A549 (cell line): ENCODE results near the gene SH3TC2. TPM values are rescaled to one million over a fixed set of nuclear protein-coding genes. Genes with fewer than 3 reads are reported as not detected.

ENCODE experiments used
- ATAC-seq, 2 experiments: fragments of 200-7000 bp in 1 of 2; fragments of >200 bp in 1 of 2; cut with Nextera tagmentation in 1 of 2; cut with Tn5 transposase in 1 of 2; 3 replicates each; pipeline versions ENCODE4 v1.8.0 to v1.9.1; 2018 to 2020; ENCODE audit warnings: mild to moderate bottlenecking in 1 of 2, moderate library complexity in 1 of 2
- CTCF ChIA-PET: fragments of 300-600 bp; sonication (Branson Sonifier 250); formaldehyde crosslinking; extraction: SDS; loops from one replicate; lab custom pipeline; 2021; ENCODE audit warnings: antibody characterized with exemption, inconsistent platforms; lab: Yijun Ruan, JAX
- POLR2A ChIA-PET: fragments of 350-600 bp; formaldehyde crosslinking; extraction: SDS; loops from one replicate; lab custom pipeline; 2021; ENCODE audit warnings: antibody characterized with exemption, inconsistent platforms; lab: Yijun Ruan, JAX
- DNase-seq, 2 experiments: peaks; one replicate each; pipeline versions ENCODE4 v3.0.0 to v3.0.0-alpha.2; 2011 to 2016; ENCODE audit warnings: low read depth in 1 of 2, low spot score in 1 of 2
- FAIRE-seq: peaks from 2 replicates; lab custom pipeline; 2011; peaks lifted over from hg19 to GRCh38; lab: Jason Lieb, UNC
- H3K27ac ChIP-seq, 2 experiments: fragments of >200 bp; sonication (Bioruptor Twin); formaldehyde crosslinking; 3 replicates each; pipeline ENCODE4 v1.5.1; 2016 to 2017
- H3K4me1 ChIP-seq: fragments of >200 bp; sonication (Bioruptor Twin); formaldehyde crosslinking; 3 replicates; pipeline ENCODE4 v1.6.1; 2016
- H3K4me2 ChIP-seq: fragments of >200 bp; sonication (Bioruptor Twin); formaldehyde crosslinking; 3 replicates; pipeline ENCODE4 v1.6.1; 2016
- H3K4me3 ChIP-seq: fragments of >200 bp; sonication (Bioruptor Twin); formaldehyde crosslinking; 3 replicates; pipeline ENCODE4 v1.5.1; 2016
- H3K9me3 ChIP-seq: fragments of >200 bp; sonication (Bioruptor Twin); formaldehyde crosslinking; 3 replicates; pipeline ENCODE4 v1.6.1; 2016
- ESRRA ChIP-seq: fragments of 150-350 bp; IDR thresholded peaks from 2 replicates; pipeline ENCODE4 v1.6.1; 2014; ENCODE audit warnings: mild to moderate bottlenecking, low read length, borderline replicate concordance
- FOSB ChIP-seq: fragments of 250-450 bp; sonication (Bioruptor Pico); IDR thresholded peaks from 2 replicates; pipeline ENCODE4 v1.5.0; 2020; ENCODE audit warnings: mild to moderate bottlenecking, moderate library complexity
- FOXS1 ChIP-seq: fragments of 250-450 bp; sonication (Bioruptor Pico); IDR thresholded peaks from 2 replicates; pipeline ENCODE4 v1.5.0; 2020; ENCODE audit warnings: mild to moderate bottlenecking, moderate library complexity
- HEYL ChIP-seq: fragments of 250-450 bp; sonication (Bioruptor Pico); IDR thresholded peaks from 2 replicates; pipeline ENCODE4 v1.8.0; 2021; ENCODE audit warnings: mild to moderate bottlenecking, moderate library complexity
- HOXA7 ChIP-seq: fragments of 250-450 bp; sonication (Bioruptor Pico); IDR thresholded peaks from 2 replicates; pipeline ENCODE4 v1.5.0; 2020; ENCODE audit warnings: mild to moderate bottlenecking, moderate library complexity
- KDM5A ChIP-seq: fragments of 200-600 bp; sonication (generic); IDR thresholded peaks from 2 replicates; pipeline ENCODE4 v1.6.1; 2016; ENCODE audit warnings: antibody characterized with exemption, mild to moderate bottlenecking
- MAZ ChIP-seq: fragments of 150-350 bp; IDR thresholded peaks from 2 replicates; pipeline ENCODE4 v1.6.1; 2014; ENCODE audit warnings: antibody characterized with exemption, low read depth, low read length, borderline replicate concordance
- NPAS2 ChIP-seq: fragments of 250-450 bp; sonication (Bioruptor Pico); IDR thresholded peaks from 2 replicates; pipeline ENCODE4 v1.8.0; 2022; ENCODE audit warnings: mild to moderate bottlenecking, moderate library complexity, borderline replicate concordance
- NR3C1 ChIP-seq: fragments of >200 bp; sonication (Bioruptor Twin); formaldehyde crosslinking; IDR thresholded peaks from 3 replicates; pipeline ENCODE4 v1.6.1; 2017
- RFX5 ChIP-seq: fragments of 450-650 bp; IDR thresholded peaks from 2 replicates; pipeline ENCODE4 v1.7.1; 2014; ENCODE audit warnings: antibody characterized with exemption, mild to moderate bottlenecking, moderate library complexity
- SREBF2 ChIP-seq: fragments of 450-650 bp; IDR thresholded peaks from 2 replicates; pipeline ENCODE4 v1.6.1; 2014; ENCODE audit warnings: mild to moderate bottlenecking, moderate library complexity
- TP53 ChIP-seq: fragments of 250-450 bp; sonication (Bioruptor Pico); IDR thresholded peaks from 2 replicates; pipeline ENCODE4 v1.5.0; 2021; ENCODE audit warnings: mild to moderate bottlenecking, moderate library complexity
- ZC3H11A ChIP-seq: fragments of 450-650 bp; IDR thresholded peaks from 2 replicates; pipeline ENCODE4 v1.6.1; 2014; ENCODE audit warnings: antibody characterized with exemption, mild to moderate bottlenecking
- ZFP36 ChIP-seq: fragments of 450-650 bp; IDR thresholded peaks from 2 replicates; pipeline ENCODE4 v1.6.1; 2014; ENCODE audit warnings: borderline replicate concordance; ENCODE audit not compliant: partially characterized antibody
- ZNF302 ChIP-seq: fragments of 250-450 bp; sonication (Bioruptor Pico); IDR thresholded peaks from 2 replicates; pipeline ENCODE4 v1.9.0; 2021; ENCODE audit warnings: inconsistent platforms, mild to moderate bottlenecking, moderate library complexity
- WGBS: methylation state at CpG from one replicate; pipeline ENCODE4 v1.1.6; 2017; ENCODE audit errors: missing lambda C conversion rate; 5-methylcytosine and 5-hydroxymethylcytosine counted together
- polyA plus RNA-seq, 4 experiments: library from polyadenylated mRNA; depleted of rRNA in 3 of 4; stranded (reverse); fragments of >200 nt; fragmentation: RNase III in 1 of 4; extraction: RNeasy Plus Mini Kit Qiagen cat#74134 plus additional on column Dnase treatment in 1 of 4; gene quantifications; 2 replicates in 3 of 4; 3 replicates in 1 of 4; pipeline ENCODE4 v1.2.3, GENCODE V29; 2011 to 2017
- TF ChIP-seq, protein P1 (sequence below): fragments of 450-650 bp; IDR thresholded peaks from 2 replicates; pipeline ENCODE4 v1.6.1; 2014; ENCODE audit warnings: antibody characterized with exemption
- TF ChIP-seq, protein P2 (sequence below): fragments of >200 bp; sonication (Bioruptor Twin); formaldehyde crosslinking; IDR thresholded peaks from 3 replicates; pipeline ENCODE4 v1.5.1; 2016
- TF ChIP-seq, protein P3 (sequence below): fragments of 250-450 bp; sonication (Bioruptor Pico); IDR thresholded peaks from 2 replicates; pipeline ENCODE4 v1.5.0; 2021; ENCODE audit warnings: mild to moderate bottlenecking, moderate library complexity, borderline replicate concordance
- TF ChIP-seq, protein P4 (sequence below): fragments of >200 bp; sonication (Bioruptor Twin); formaldehyde crosslinking; IDR thresholded peaks from 3 replicates; pipeline ENCODE4 v1.6.1; 2016

SH3TC2 gene
- polyA plus RNA-seq, 2 of the 4 experiments (the other 2 are of a cell fraction): 0.06 to 0.34 TPM

DNA sequence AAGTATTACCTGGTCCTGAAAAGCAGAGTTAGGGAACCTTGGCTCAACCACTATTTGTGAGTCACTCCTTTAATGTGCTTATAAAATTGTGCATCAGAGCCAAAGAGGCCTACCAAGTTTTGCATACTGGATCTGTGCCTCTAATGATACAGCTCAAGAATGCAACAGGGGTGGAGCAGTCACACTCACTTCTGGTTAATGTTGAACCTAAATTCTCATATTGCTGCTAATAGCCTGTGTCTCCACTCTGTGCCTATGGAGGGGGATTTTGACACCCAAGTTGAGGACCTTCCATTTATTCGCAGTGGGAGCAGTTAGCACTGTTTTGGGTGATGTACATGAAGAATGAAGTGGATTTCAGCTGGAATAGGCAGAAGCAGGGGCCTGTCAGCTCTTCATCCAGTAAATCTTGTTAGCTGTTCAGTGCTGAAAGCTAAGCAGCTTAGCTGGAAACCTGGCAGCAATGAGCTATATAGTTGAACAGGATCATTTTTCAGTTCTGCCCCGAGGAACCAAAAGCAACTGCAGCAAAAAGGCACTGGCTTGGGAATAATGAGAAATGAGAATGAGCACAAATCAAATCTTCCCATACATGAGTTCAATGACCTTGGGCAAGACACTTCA, 9.7 kb downstream of the SH3TC2 start:
- H3K4me3 ChIP-seq: no peak overlapping the region
- no peak overlapping the region for H3K27ac ChIP-seq
- H3K9me3 ChIP-seq: 0 out of 3 replicates have a peak, but pooled peaks cover 4% of the 10 kb centered on the region
- POLR2A ChIA-PET: no interaction called here
- WGBS: 14% methylated on average over 2 of the region's 2 CpGs
- DNase-seq (no peak), ATAC-seq (no peak), FAIRE-seq (no peak)
- no peaks in the 10 kb centered on the region for H3K4me1 ChIP-seq
- TF ChIP-seq ZC3H11A (no peak), TP53 (CRISPR knock-in tag) (no peak), ZFP36 (no peak), SREBF2 (no peak), NR3C1 (no peak), HOXA7 (CRISPR knock-in tag) (no peak), ESRRA (no peak), MAZ (no peak), HEYL (no peak), FOSB (no peak), ZNF302 (CRISPR knock-in tag) (no peak), KDM5A (no peak), RFX5 (no peak)
- TF ChIP-seq, protein P1, sequence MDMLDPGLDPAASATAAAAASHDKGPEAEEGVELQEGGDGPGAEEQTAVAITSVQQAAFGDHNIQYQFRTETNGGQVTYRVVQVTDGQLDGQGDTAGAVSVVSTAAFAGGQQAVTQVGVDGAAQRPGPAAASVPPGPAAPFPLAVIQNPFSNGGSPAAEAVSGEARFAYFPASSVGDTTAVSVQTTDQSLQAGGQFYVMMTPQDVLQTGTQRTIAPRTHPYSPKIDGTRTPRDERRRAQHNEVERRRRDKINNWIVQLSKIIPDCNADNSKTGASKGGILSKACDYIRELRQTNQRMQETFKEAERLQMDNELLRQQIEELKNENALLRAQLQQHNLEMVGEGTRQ: no peak
- TF ChIP-seq, protein P2, sequence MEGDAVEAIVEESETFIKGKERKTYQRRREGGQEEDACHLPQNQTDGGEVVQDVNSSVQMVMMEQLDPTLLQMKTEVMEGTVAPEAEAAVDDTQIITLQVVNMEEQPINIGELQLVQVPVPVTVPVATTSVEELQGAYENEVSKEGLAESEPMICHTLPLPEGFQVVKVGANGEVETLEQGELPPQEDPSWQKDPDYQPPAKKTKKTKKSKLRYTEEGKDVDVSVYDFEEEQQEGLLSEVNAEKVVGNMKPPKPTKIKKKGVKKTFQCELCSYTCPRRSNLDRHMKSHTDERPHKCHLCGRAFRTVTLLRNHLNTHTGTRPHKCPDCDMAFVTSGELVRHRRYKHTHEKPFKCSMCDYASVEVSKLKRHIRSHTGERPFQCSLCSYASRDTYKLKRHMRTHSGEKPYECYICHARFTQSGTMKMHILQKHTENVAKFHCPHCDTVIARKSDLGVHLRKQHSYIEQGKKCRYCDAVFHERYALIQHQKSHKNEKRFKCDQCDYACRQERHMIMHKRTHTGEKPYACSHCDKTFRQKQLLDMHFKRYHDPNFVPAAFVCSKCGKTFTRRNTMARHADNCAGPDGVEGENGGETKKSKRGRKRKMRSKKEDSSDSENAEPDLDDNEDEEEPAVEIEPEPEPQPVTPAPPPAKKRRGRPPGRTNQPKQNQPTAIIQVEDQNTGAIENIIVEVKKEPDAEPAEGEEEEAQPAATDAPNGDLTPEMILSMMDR: no peak
- no peak overlapping the region for H3K4me2 ChIP-seq
- CTCF ChIA-PET: interaction anchor here (1.2 to 2.0 kb wide), 2 partner anchors 17 to 62 kb away, joined by 6 read pairs; no protein-coding TSS in a partner anchor

DNA sequence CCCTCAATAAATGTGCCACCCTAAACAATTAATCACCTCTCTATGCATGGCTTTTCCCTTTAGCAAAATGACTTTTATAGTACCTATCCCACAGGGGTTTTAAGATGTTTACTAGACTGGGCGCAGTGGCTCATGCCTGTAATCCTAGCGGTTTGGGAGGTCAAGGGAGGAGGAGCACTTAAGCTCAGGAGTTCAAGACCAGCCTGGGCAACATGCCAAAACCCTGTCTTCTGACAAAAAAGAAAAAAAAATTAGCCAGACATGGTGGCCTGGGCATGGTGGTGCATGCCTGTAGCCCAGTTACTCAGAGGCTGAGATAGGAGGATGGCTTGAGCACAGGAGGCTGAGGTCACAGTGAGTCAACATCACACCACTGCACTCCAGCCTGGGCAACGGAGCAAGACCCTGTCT, 13.5 kb downstream of the SH3TC2 start:
- 52% methylated on average over 3 of the region's 3 CpGs for WGBS
- H3K4me3 ChIP-seq: no peak overlapping the region
- H3K4me2 ChIP-seq: no peak overlapping the region
- ChIA-PET CTCF (interaction anchor here (0.6 to 2.9 kb wide), 7 partner anchors 12 to 335 kb away, joined by 3 to 26 read pairs (median 4); no protein-coding TSS in a partner anchor), POLR2A (no interaction called here)
- no peak overlapping the region for H3K27ac ChIP-seq
- TF ChIP-seq HEYL (no peak), NPAS2 (CRISPR knock-in tag) (no peak)
- no peak for ATAC-seq
- DNase-seq: no peak
- FAIRE-seq: no peak
- H3K4me1 ChIP-seq: no peaks in the 10 kb centered on the region
- no peaks in the 10 kb centered on the region for H3K9me3 ChIP-seq

DNA sequence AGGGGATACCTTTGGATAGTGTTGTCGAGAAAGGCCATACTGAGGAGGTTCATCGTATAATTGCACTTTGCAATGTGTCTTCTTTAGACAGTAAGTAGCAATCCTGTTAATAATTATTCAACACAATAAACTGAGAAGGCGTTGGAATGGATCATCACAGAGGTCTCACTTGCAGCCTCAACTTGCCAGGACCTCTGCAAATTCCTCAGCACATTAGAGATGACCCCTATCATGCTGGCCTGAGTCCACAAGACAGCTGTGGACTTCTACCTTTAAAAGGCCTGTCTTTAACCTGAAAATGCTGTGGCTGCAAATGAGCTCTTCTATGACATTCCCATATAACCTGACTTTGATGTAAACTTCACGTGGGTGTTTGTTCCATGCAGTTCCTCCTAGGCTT, 14.1 kb downstream of the SH3TC2 start:
- ChIA-PET CTCF (interaction anchor here (1.4 to 2.9 kb wide), 5 partner anchors 13 to 315 kb away, joined by 3 to 26 read pairs (median 5); no protein-coding TSS in a partner anchor), POLR2A (no interaction called here)
- TF ChIP-seq, protein P3, sequence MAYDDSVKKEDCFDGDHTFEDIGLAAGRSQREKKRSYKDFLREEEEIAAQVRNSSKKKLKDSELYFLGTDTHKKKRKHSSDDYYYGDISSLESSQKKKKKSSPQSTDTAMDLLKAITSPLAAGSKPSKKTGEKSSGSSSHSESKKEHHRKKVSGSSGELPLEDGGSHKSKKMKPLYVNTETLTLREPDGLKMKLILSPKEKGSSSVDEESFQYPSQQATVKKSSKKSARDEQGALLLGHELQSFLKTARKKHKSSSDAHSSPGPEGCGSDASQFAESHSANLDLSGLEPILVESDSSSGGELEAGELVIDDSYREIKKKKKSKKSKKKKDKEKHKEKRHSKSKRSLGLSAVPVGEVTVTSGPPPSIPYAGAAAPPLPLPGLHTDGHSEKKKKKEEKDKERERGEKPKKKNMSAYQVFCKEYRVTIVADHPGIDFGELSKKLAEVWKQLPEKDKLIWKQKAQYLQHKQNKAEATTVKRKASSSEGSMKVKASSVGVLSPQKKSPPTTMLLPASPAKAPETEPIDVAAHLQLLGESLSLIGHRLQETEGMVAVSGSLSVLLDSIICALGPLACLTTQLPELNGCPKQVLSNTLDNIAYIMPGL (CRISPR knock-in tag): no peak
- no peak for TF ChIP-seq ESRRA
- TF ChIP-seq, protein P4, sequence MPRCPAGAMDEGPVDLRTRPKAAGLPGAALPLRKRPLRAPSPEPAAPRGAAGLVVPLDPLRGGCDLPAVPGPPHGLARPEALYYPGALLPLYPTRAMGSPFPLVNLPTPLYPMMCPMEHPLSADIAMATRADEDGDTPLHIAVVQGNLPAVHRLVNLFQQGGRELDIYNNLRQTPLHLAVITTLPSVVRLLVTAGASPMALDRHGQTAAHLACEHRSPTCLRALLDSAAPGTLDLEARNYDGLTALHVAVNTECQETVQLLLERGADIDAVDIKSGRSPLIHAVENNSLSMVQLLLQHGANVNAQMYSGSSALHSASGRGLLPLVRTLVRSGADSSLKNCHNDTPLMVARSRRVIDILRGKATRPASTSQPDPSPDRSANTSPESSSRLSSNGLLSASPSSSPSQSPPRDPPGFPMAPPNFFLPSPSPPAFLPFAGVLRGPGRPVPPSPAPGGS: no peak
- TF ChIP-seq FOXS1 (CRISPR knock-in tag): no peak
- TF ChIP-seq TP53 (CRISPR knock-in tag): no peak
- no peak overlapping the region for H3K4me2 ChIP-seq
- no peak for FAIRE-seq
- H3K27ac ChIP-seq: no peak overlapping the region
- no peak for DNase-seq
- no peaks in the 10 kb centered on the region for H3K9me3 ChIP-seq
- no peaks in the 10 kb centered on the region for H3K4me1 ChIP-seq
- H3K4me3 ChIP-seq: no peak overlapping the region
- WGBS: 48% methylated on average over 4 of the region's 4 CpGs
- ATAC-seq: no peak
